Coronary artery (tissue), 2 donors: ENCODE results near the gene BMP2K.

Source experiments
- DNase-seq: peaks from one replicate; pipeline ENCODE4 v3.0.0-alpha.2; 2017; ENCODE audit warnings: low spot score
- H3K27ac ChIP-seq, 2 donors: fragments of 200-600 bp; sonication (generic); one replicate each; pipeline ENCODE4 v1.5.1; 2016 to 2019
- H3K4me3 ChIP-seq: fragments of 200-600 bp; sonication (generic); 2 replicates; pipeline ENCODE4 v1.5.1; 2016; ENCODE audit warnings: mild to moderate bottlenecking, moderate library complexity
- CTCF ChIP-seq: fragments of 200-600 bp; sonication (generic); IDR thresholded peaks from one replicate; pipeline ENCODE4 v1.5.1; 2019; ENCODE audit warnings: antibody characterized with exemption

The BMP2K gene

GRCh38 chr4:78737973-78738372, 38.2 kb upstream of the BMP2K start:
- Histone ChIP-seq H3K4me3 (no peak overlapping the region), H3K27ac (no peak overlapping the region)
- DNase-seq = no peak
- no peak for TF ChIP-seq CTCF

- Histone ChIP-seq H3K4me3 (no peak overlapping the region), H3K27ac (no peak overlapping the region)
- DNase-seq = no peak
- no peak for TF ChIP-seq CTCF
Observed at GRCh38 chr4:78742300-78742699, 33.9 kb upstream of the BMP2K start.

GRCh38 chr4:78747475-78747922, 28.7 kb upstream of the BMP2K start:
- H3K27ac ChIP-seq = no peak overlapping the region
- H3K4me3 ChIP-seq = no peak overlapping the region
- no peak for TF ChIP-seq CTCF
- DNase-seq = no peak

- no peak for DNase-seq
- no peak for TF ChIP-seq CTCF
- Histone ChIP-seq H3K27ac (no peak overlapping the region), H3K4me3 (no peak overlapping the region)
Observed at GRCh38 chr4:78748381-78748780, 27.8 kb upstream of the BMP2K start.

- no peak overlapping the region for H3K27ac ChIP-seq
- no peak for TF ChIP-seq CTCF
- H3K4me3 ChIP-seq = no peak overlapping the region
- no peak for DNase-seq
Observed at GRCh38 chr4:78749258-78749971, 26.7 kb upstream of the BMP2K start.

GRCh38 chr4:78749972-78750727, 26.0 kb upstream of the BMP2K start:
- DNase-seq = no peak
- TF ChIP-seq CTCF = no peak

GRCh38 chr4:78753091-78753490, 23.1 kb upstream of the BMP2K start:
- DNase-seq = no peak
- Histone ChIP-seq H3K4me3 (no peak overlapping the region), H3K27ac (no peak overlapping the region)
- no peak for TF ChIP-seq CTCF

More at GRCh38 chr4:78749972-78750727, 26.0 kb upstream of the BMP2K start:
- H3K27ac ChIP-seq = no peak overlapping the region
- H3K4me3 ChIP-seq = no peak overlapping the region
